IPS-11a (cell line): Measurements from ENCODE around the gene GET3.

Experiments used
- H3K4me3 ChIP-seq: one replicate; pipeline ENCODE4 v1.5.1; 2013; ENCODE audit warnings: low read depth, low read length, control low read depth

GET3 gene

DNA sequence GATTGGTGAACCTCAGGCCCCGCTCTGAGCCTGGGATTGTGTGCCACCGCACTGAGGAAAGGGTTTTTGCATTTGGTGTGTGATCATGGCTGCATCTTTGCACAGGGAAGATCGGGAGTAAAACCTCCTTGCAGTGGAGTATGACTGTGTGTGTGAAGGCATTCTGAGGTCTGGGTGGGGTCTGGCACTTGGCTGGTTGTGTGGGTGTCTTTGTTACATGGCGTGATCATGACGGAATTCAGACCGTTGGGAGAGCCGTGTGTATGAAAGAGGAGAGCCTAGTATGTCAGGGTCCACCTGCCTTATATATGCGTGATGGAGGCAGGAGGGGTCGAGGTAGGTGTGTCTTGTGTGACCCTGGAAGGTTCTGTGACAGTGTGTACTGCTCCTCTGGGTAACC, 13.6 kb downstream of the GET3 start:
- H3K4me3 ChIP-seq: no peak overlapping the region

DNA sequence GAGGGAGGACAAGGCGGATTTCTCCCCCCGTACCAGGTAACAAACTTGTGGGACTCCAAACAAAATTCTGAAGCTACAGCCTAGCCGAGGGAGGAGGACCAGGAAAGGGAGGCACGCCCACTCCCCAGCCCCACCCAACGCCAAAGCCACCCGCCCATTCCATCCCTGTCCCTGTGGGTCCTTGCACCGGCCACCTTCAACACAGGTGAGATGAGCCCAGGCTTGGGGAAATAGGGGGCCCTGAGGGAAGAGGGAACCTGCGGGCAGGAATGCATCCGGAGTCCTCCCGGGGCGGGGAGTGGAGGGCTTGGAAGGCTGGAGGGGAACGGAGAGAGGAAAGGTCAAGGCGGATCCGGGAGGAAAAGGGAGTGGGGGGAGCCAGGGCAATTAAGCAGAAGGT, 14.3 kb downstream of the GET3 start, which contains the start of gene BEST2:
Gene BEST2, plus strand, starts transcription at position 157 of the 400 bp plus-strand sequence. CDS start 802 bp downstream, outside the sequence.
- peak within 1 kb of the TSS; percentile 30 for H3K4me3 ChIP-seq

DNA sequence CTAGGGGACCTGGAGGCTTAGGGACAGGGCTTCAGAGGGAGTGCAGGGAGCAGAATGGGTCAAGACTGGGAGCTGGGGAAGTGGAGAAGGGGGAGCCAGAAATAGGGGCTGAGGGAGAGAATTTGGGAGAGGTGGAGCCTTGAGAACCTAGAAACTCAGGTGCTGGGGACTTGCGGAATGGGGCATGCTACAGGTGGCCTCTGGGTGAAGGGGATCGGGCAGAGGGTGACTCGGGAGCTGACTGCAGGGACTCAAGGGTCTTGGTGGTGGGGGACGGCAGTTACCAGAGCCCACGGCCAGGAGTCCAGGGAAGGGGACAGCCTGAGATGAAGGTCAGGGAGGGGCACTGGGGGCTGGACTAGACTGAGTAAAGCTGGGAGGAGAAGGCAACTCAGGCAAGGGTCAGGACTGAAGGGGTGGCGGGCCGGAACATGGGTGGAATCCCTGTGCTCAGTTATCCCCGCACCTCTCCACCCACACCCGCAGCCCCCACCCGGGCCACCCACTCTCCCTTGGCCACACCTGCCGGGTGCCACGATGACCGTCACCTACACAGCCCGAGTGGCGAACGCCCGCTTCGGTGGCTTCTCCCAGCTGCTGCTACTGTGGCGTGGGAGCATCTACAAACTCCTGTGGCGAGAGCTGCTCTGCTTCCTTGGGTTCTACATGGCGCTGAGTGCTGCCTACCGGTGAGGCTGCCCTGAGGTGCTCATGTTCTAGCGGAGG, 14.9 kb downstream of the GET3 start:
- peak overlapping the region; percentile 30 for H3K4me3 ChIP-seq

DNA sequence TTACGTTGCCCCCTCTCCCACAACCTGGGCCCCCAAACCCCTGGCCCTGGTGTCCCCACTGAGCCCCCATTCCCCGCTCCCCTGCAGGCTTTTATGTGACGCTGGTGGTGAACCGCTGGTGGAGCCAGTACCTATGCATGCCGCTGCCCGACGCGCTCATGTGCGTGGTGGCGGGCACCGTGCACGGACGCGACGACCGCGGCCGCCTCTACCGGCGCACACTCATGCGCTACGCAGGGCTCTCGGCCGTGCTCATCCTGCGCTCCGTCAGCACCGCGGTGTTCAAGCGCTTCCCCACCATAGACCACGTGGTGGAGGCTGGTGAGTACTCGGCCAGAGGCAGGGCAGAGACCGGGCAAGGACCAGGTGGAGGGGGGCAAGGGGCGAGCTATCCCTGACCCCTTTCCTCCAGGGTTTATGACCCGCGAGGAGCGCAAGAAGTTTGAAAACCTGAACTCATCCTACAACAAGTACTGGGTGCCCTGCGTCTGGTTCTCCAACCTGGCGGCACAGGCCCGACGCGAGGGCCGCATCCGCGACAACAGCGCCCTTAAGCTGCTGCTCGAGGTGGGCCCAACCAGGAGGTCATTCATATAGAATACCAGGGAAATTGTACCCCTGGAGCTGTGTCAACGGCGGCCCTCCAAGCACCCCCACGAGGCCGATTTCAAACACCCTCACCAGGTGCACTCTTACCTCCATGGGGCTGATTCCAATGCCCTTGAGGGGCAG, 17.3 kb downstream of the GET3 start:
- H3K4me3 ChIP-seq: no peak overlapping the region

DNA sequence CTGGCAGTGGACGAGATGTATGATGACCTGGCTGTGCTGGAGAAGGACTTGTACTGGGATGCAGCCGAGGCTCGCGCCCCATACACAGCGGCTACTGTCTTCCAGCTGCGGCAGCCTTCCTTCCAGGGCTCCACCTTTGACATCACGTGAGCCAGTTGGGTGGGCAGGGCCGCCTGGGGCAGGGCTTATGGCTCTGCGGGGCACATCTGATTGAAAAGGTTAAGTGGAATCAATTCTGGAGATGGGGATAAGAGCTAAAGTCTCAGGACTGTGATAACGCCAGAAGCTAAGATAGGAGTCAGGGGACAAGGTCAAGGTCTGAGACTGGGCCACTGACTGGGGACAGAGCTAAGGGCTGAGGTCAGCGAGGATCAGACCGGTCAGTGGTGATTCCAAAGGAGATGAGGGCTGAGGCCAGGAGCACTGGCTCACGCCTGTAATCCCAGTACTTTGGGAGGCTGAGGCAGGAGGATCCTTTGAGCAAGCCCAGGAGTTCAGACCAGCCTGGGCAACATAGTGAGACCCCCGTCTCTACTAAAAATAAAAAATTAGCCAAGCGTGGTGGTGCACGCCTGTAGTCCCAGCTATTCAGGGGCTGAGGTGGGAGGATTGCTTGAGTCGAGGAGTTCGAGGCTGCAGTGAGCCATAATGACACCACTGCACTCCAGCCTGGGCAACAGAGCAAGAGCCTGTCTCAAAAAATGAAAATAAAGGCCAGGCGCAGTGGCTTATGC, 19.0 kb downstream of the GET3 start:
- H3K4me3 ChIP-seq: no peak overlapping the region

DNA sequence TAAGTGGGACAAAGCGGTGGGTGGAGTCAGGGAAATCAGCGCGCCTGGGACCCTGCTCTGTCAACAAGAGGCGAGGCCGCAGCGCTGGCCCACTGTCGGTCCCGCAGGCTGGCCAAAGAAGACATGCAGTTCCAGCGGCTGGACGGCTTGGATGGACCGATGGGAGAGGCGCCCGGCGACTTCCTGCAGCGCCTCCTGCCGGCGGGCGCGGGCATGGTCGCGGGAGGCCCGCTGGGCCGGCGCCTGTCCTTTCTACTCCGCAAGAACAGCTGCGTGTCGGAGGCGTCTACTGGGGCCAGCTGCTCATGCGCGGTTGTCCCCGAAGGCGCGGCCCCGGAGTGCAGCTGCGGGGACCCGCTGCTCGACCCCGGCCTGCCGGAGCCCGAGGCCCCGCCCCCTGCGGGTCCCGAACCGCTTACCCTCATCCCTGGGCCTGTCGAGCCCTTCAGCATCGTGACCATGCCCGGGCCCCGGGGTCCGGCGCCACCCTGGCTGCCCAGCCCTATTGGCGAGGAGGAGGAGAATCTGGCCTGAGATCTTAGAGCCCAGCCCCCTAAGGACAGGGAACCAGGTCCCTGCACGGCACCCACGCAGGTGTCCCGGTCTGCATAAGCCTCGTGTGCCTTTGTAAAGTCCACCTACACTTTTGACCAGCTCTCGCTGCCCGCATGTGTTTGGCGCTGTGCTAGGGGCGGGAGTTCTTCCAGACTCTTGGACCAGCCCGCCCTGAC, 20.4 kb downstream of the GET3 start:
- peak overlapping the region; percentile 30 for H3K4me3 ChIP-seq

DNA sequence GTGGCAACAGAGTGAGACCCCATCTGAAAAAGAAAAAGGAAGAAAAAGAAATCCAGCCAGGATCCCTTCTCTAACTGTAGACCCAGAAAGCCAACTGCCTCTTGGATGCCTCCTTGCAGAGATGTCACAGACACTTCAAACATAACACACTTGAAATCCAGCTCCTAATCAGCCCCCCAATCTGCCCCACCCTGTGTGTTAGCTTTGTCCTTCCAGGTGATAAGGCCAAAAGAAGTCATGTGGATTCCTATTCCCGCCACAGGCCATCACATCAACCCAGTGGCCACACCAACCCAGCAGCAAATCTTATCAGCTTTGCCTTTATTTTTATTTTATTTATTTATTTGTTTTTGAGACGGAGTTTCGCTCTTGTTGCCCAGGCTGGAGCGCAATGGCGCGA, 22.4 kb downstream of the GET3 start:
- no peak overlapping the region for H3K4me3 ChIP-seq

DNA sequence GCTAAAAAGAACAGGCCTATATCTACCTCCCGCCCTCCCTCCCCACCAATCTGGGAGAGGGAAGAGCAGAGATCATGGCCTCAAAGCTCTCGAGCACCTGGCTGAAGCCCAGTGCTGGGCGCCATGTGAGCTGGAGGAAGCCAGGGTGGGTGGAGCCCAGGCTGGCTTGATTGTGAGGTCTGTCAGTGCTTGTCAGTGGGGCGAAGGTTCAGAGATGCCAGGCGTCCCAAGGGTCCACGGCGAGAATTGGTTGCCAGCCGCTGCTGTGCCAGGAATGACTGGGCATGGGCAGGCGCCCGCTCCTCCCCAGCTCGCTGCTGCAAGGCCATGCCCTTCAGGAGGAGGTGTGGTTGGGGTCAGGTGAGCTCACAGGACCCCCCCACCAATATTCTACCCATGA, 25.8 kb downstream of the GET3 start:
- no peak overlapping the region for H3K4me3 ChIP-seq

DNA sequence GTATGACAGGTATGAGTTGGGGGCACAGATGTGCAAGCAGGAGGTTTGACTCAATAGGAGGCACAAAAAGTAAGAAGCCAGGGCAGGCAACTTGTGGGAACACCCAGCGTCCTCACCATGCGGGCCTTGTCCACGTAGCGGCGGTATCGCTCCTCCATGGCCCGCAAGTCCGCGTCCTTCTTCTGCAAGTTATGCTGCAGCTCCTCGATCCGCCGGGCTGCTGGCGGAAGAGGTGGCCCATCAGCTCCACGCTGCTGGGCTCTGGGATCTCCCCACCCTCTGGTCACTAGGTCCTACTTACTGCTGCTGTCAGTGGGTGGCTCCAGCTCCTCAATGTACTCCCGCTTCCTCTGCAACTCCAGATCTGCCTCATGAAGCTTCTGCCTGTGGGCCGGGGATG, 27.4 kb downstream of the GET3 start:
- no peak overlapping the region for H3K4me3 ChIP-seq

DNA sequence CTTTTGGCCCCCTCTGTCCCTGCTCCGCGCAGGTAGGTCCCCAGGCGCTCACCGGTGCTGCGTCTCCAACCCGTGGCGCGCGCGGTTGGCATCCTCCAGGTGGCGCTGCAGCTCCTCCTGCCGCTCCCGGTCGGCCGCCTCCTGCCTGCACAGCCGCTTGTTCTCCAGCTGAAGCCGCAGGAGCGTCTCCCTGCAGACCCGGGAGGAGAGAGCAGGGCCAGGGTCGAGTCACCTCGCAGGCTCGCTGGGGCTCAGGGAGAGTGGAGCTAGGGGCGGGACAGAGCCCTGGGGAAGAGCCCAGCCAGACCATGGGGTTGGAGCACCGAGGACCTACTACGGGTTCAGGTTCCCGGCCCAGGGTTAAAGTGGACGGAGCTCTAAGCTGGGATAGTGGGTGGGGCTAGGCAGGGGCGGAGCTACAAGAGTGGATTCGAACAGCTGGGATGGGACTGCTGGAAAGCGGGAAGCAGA, 28.8 kb downstream of the GET3 start:
- H3K4me3 ChIP-seq: peak overlapping the region; percentile 30

DNA sequence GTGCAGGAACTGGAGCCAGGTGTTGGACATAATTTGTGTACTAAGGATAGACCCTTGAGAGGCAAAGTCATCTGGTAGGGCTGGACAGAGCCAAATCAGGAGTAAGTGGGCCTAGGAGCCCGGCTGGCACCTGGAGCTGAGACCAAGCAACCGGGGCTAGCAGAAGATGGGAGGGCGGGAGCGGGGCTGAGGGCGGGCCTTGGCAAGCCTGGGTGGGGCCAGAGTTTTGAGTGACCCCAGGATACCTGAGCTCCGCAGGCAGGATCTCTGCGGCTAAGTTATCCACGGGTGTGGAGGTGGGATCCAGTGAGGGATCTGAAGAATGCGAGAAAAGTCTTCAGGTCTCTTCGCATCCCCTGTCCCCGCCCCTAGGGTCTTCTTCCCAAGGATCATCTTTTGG, 29.9 kb downstream of the GET3 start:
- H3K4me3 ChIP-seq: no peak overlapping the region

DNA sequence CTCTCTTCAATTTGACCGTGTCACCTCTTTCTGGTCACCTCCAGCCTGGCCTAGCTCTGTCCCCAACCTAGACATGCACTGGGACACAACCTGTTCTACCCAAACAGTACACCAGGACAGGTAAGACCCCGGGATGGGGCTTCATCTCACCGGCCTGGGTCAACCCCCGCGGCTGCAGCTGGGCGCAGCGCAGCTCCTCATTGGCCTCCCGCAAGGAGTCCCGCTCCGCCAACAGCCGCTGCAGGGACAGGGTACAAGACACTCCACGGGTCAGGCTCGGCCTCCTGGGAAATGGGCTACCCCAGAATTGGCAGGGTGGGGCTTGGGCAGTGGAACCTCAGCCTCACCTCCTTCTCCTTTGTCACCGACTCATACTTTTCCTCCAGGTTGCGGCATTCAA, 30.4 kb downstream of the GET3 start:
- no peak overlapping the region for H3K4me3 ChIP-seq

DNA sequence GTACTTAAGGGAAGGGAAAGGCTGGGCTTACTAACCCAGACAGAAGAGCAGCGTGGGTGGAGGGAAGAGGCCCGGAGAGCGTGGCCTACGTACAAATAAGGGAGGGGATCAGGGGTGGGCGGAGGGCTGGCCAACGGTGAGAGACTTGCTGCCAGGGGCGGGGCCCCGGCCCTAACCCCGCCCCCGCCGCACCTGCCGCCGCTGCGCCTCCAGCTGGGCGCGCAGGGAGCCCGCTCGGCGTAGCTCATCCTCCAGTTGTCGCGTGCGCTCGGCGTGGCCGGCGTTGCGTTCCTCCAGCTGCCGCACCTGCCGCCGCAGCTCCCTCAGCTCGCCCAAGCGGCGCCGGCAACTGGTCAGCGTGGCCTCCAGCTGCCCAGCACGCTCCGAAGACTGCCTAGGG, 32.4 kb downstream of the GET3 start:
- no peak overlapping the region for H3K4me3 ChIP-seq

DNA sequence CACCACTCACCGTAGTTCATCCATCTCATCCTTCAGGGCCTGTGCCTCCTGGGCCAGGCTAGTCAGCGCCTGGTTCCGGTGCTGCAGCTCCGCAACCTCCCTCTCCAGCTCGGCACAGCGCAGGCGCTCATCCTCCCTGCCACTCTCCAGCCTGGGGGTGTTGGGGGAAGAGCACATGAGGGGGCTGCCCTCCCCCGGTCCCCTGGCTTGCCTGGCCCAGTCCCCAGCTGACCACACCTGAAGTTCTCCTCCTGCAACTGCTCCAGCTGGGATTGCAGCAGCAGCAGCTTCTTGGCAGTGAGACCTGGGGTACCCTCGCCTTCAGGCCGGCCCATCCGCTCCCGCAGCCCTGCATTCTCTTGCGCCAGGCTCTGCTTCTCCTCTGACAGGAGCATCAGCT, 33.6 kb downstream of the GET3 start:
- no peak overlapping the region for H3K4me3 ChIP-seq

DNA sequence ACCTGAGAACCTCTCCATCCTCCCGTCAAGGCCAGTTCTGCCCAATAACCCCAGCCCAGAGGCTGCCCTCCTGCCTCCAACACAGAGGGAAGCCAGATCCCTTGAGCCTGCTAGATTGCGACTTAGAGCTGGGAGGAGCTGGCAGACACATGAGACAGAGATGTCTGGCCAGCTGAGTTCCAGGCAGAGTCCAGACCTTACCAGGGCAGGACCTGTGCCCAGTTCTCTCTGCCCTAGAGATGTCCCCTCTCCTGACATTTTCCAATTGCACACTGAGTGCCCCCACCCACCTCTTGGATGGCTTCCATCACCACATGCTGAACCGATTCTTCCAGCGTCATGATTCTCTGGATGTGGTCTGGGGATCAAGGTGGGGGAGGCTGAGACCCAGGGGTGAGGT, 35.0 kb downstream of the GET3 start:
- no peak overlapping the region for H3K4me3 ChIP-seq

DNA sequence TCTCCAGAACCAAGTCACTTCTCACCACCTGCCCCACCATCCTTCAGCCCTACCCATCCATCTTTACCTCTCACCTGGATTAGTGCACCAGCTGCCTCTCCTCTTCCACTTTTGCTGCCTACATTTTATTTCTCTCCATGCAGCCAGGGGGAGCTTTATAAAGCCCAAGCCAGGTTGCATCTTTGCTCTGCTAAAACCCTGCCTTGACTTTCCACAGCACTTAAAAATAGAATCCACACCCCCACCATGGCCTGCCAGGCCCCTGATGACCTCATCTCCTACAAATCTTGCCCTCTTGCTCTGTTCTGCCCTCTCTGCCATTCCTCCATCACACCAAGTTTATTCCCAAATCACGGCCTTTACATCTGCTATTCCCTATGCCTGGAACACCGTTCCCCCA, 36.3 kb downstream of the GET3 start:
- no peak overlapping the region for H3K4me3 ChIP-seq

DNA sequence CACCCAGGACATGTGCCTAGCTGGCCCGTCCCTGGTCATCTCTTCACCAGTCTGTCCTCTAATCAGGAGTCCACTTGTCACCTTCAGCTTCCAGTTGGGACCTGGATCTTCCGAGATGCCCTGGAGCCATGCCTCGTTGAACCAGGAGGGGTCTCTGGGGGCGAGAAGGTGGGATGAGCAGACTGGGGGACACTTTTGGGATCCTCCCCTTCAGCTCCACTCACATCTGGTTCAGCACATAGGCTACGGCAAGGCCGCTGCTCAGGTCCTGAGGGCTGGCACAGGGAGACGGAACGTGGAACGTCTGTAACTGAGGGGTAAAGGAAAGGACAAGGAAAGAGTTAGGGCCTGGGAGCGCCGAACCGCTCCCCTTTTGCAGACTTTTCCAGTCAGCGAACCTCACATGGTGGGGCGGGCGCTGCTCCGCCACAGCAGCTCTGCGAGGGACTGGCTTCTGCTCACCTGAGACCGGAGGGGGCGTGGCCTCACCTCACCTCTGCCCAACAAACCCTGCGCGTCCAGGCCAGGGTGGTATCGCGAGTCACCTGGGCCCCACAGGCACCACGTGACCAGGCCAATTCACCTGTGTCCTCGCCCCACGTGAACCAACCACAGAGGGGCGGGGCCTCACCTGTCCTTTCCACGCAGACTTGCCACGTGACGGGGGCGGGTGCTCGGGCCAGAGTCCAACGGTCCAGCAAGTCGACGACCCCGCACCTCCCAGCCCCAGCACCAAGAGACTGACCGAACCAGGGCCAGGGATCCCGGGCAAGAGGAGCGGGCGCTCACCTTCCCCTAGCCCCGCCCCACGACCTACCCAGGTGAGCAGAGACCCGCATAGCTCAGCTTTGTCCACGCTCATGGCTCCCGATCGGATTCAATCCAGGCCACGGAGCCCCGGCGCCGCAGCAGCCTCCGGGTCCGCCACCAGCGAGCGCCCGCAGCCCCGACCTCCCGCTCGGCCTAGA, 37.6 kb downstream of the GET3 start, which contains the start of gene HOOK2:
Gene HOOK2, minus strand, starts transcription at position 965 of the 968 bp plus-strand sequence. Its CDS starts 103 bp downstream, at position 862.
- peak within 1 kb of the TSS; percentile 85 for H3K4me3 ChIP-seq

DNA sequence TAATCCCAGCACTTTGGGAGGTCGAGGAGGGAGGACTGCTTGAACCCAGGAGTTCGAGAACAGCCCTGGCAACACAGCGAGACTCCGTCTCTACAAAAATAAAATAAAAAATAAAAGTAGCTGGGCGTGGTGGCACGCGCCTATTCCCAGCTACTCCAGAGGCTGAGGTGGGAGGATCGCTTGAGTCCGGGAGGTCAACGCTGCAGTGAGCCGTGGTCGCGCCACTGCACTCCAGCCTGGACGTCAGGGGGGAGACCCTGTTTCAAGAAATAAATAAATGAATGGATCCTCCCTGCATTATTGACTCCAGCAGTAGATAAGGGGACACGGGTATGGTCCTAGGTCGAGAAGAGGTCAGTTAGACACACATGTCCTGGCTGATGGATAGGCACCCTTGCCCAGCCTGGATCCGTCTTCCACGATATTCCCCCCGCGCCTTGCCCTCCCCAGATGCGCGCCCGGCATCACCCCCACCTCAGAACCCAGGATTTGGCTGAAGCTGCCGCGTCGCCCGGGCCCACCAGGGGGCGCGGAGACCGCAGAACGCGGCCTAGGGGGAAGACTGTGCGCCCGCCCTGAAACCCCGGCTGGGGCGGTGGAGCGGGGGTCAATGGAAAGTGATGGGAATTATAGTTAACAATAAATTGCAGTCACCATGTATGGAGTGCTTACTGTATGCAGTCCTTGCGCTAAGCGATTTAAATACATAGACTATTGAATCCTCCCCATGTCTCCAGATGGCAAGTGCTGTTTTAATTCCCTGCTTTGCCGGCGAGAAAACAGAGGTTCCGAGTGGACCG, 40.1 kb downstream of the GET3 start:
- peak overlapping the region; percentile 48 for H3K4me3 ChIP-seq
